Bone marrow (tissue), 2 donors: ENCODE data around the gene PHKA1.
"Not testable (repeated sequence)": the region's sequence is repeated elsewhere in the genome, so short reads cannot be mapped to it uniquely, and the experiment has no call there.

Source experiments
- DNase-seq, 2 donors: peaks; one replicate each; lab custom pipeline; 2025; lab: John Stamatoyannopoulos, UW

The PHKA1 gene

GRCh38 chrX:72666451-72666850 lies 47.7 kb downstream of the PHKA1 start:
- no peak for DNase-seq

- no peak for DNase-seq
Observed at GRCh38 chrX:72663737-72664136, 50.4 kb downstream of the PHKA1 start.

GRCh38 chrX:72662020-72662747 lies 51.9 kb downstream of the PHKA1 start:
- DNase-seq = no peak

- DNase-seq = no peak
Observed at GRCh38 chrX:72659723-72660122, 54.4 kb downstream of the PHKA1 start.

GRCh38 chrX:72652082-72652481 lies 62.0 kb downstream of the PHKA1 start:
- DNase-seq = no peak

GRCh38 chrX:72644946-72645345 lies 69.2 kb downstream of the PHKA1 start:
- DNase-seq = no peak

- no peak for DNase-seq
Observed at GRCh38 chrX:72641611-72642010, 72.5 kb downstream of the PHKA1 start.

- DNase-seq = no peak
Observed at GRCh38 chrX:72635930-72636329, 78.2 kb downstream of the PHKA1 start.

GRCh38 chrX:72634331-72634730 lies 79.8 kb downstream of the PHKA1 start:
- DNase-seq = no peak

GRCh38 chrX:72630185-72630584 lies 83.9 kb downstream of the PHKA1 start:
- DNase-seq = no peak

GRCh38 chrX:72624194-72624593 lies 89.9 kb downstream of the PHKA1 start:
- DNase-seq = no peak

- no peak for DNase-seq
Observed at GRCh38 chrX:72621625-72622485, 92.3 kb downstream of the PHKA1 start.

- no peak for DNase-seq
Observed at GRCh38 chrX:72621163-72621562, 92.9 kb downstream of the PHKA1 start.

- DNase-seq = no peak
Observed at GRCh38 chrX:72620550-72621145, 93.5 kb downstream of the PHKA1 start.

- no peak for DNase-seq
Observed at GRCh38 chrX:72609313-72609712, 104.8 kb downstream of the PHKA1 start.

GRCh38 chrX:72604705-72605104 lies 109.4 kb downstream of the PHKA1 start:
- no peak for DNase-seq

- DNase-seq = no peak
Observed at GRCh38 chrX:72604112-72604511, 110.0 kb downstream of the PHKA1 start.

GRCh38 chrX:72591038-72591437 lies 123.1 kb downstream of the PHKA1 start:
- DNase-seq = not testable (repeated sequence)

GRCh38 chrX:72584163-72584562 lies 129.9 kb downstream of the PHKA1 start:
- no peak for DNase-seq

- peak; percentile 0 to 15 for DNase-seq
Observed at GRCh38 chrX:72576141-72576894, 137.8 kb downstream of the PHKA1 start.

GRCh38 chrX:72573158-72573511 lies 141.0 kb downstream of the PHKA1 start:
- no peak for DNase-seq
